ENCODE data around the gene CSN3.
"Not testable (repeated sequence)": the region's sequence is repeated elsewhere in the genome, so short reads cannot be mapped to it uniquely, and the experiment has no call there.

The CSN3 gene, protein sequence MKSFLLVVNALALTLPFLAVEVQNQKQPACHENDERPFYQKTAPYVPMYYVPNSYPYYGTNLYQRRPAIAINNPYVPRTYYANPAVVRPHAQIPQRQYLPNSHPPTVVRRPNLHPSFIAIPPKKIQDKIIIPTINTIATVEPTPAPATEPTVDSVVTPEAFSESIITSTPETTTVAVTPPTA

DNA sequence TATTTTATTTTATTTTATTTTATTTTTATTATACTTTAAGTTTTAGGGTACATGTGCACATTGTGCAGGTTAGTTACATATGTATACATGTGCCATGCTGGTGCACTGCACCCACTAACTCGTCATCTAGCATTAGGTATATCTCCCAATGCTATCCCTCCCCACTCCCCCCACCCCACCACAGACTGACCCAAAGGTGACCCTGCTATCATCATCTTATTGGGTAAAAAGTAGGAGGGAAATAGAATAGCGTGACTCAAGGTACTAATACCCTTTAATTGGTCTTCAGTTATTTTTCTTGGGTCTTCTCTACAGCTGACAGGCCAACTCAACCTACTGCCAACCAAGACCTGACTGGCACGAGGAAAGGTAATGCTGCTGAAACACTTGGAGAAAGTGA, at the start of gene CSN3:
Gene CSN3 (plus strand): TSS at position 301 of the 400 bp plus-strand sequence. CDS start 2,223 bp downstream, outside the sequence.
- not testable (repeated sequence) for DNase-seq (ENCODE audit: low read depth)

DNA sequence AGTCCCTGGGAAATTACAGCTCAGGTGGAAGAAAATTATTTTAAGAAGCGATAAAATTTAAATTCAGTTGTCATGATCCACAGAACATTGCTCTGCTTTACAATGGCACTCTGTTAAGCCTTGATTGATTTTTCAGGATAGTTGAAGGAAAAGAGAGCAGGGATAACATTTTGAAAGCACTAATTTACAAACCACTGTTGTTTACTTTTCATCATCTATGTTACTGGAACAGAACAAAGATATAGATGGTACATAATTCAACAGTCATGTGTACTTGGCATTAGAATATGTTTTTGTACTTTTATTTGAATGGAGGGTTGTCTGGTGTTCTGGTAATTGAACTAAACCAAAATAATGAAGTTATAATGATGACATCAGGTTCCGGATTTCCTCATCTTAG, 49.5 kb upstream of the CSN3 start:
- DNase-seq (ENCODE audit: low read depth), result no peak

DNA sequence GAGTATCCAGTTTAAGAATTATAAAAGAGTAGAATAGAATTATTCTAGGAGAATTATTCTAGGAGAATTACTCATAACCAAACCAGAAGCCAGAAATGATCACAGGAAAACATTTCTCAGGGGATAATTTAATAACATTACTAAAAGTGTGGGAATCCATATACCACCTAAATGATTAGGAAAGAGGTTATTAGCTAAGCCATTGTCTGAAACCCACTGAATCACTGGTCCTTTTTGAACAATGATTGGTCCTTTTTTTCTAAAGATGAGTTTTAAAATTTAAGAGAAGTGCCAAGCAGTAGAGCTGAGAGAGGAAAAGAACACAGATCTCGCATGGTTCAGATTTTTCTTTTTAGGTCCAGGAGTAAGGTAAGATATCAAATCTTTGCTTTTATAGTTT, 47.0 kb upstream of the CSN3 start, which contains the start of gene ODAM:
Gene ODAM (plus strand): TSS at position 301 of the 400 bp plus-strand sequence. CDS start 819 bp downstream, outside the sequence.
- DNase-seq (ENCODE audit: low read depth), result no peak

DNA sequence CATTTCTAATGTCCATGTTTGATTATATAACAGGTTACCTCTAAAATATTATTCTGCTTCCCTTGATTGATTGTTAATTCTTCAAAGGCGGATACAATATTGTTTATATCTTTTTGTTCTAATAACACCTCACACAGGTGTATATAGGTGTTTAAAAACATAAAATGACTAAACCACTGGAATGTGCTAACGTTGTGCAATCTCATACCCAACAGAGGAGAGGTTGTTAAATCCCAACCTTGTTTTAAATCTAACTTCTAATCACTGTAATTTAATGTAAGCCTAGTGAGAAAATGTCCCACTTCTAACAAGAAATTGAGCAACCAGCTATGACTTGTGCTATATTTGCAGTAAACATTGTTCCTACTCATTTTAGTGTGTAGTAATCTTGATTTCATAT, 45.5 kb upstream of the CSN3 start:
- DNase-seq (ENCODE audit: low read depth), result no peak

DNA sequence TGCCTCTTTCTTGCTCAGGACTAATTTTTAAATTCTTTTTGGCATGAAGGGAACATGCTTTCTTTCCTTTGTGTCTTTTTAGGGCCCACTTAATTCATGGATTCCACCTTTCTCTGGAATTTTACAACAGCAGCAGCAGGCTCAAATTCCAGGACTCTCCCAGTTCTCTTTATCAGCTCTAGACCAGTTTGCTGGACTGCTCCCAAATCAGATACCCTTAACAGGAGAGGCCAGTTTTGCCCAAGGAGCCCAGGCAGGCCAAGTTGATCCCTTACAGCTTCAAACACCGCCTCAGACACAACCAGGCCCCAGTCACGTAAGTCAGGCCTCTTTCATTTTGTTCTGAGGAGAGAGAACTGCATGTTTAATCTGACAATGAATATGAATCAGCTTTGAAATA, 44.6 kb upstream of the CSN3 start:
- no peak for DNase-seq (ENCODE audit: low read depth)

DNA sequence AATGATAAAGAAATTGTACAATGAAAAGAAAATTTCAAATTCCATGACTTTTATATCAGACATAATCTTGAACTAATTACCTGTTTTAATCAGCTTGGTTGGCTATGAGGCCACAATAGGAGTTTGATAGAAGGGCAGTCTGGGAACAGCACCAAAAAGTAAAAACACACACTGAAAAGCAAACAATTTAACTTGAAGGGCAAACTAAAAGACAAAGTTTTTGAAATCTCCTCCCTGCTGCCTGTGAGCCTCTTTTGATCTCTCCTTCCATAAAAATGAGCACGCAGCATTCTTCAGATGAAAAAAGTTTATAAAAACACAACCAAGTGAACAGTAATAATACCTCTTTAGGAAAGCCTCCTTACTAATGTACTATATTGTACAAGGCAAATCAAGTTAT, 38.8 kb upstream of the CSN3 start:
- DNase-seq (ENCODE audit: low read depth), result no peak

DNA sequence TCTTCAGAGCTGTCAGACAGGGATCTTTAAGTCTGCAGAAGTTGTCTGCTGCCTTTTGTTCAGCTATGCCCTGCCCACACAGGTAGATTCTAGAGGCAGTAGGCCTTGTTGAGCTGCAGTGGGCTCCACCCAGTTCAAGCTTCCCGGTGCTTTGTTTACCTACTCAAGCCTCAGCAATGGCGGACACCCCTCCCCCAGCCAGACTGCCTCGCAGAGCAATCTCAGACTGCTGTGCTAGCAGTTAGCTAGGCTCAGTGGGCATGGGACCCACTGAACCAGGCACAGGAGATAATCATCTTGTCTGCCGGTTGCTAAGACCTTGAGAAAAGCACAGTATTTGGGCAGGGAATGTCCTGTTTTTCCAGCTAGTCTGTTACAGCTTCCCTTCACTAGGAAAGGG, 29.6 kb upstream of the CSN3 start:
- DNase-seq (ENCODE audit: low read depth), result not testable (repeated sequence)

DNA sequence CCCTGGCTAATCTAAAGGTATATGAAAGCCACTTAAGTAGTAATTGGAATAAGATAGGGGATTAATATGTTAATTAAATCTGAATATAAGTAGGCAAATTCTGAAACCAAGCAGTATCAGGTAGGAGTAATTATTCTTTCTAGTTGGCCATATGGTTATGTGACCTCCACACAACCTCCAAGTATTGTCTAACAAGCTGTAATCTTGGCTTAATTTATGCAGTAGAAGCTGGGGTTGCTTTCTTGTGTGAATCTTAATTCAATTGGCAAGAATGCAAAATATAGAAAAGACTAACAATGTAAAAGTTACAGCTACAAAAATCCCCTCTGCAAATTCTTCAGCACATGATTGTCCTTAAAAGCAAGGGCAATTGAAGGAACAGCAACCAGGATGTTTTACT, 26.3 kb upstream of the CSN3 start:
- not testable (repeated sequence) for DNase-seq (ENCODE audit: low read depth)

DNA sequence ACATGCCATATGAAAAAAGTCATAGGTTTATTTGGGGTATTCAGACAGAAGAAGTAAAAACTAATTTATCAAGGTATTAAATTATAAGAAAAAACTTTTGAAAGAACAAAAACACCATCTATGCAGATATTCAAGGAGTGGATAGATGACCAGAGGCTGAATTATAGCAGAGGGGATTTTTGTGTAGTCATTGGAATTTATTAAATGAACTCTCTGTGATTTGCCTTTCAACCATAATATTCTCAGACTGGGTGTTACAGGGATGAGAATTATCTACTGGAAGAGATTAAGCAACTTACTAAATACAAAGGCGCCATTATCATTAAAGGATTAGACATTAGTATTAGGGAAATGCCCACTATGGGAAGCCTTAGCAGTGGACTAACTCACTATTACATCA, 25.8 kb upstream of the CSN3 start:
- not testable (repeated sequence) for DNase-seq (ENCODE audit: low read depth)

DNA sequence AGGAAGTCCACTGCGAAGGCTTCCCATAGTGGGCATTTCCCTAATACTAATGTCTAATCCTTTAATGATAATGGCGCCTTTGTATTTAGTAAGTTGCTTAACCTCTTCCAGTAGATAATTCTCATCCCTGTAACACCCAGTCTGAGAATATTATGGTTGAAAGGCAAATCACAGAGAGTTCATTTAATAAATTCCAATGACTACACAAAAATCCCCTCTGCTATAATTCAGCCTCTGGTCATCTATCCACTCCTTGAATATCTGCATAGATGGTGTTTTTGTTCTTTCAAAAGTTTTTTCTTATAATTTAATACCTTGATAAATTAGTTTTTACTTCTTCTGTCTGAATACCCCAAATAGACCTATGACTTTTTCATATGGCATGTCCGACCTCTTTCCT, 21.0 kb upstream of the CSN3 start:
- not testable (repeated sequence) for DNase-seq (ENCODE audit: low read depth)

DNA sequence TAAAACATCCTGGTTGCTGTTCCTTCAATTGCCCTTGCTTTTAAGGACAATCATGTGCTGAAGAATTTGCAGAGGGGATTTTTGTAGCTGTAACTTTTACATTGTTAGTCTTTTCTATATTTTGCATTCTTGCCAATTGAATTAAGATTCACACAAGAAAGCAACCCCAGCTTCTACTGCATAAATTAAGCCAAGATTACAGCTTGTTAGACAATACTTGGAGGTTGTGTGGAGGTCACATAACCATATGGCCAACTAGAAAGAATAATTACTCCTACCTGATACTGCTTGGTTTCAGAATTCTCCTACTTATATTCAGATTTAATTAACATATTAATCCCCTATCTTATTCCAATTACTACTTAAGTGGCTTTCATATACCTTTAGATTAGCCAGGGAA, 20.6 kb upstream of the CSN3 start:
- not testable (repeated sequence) for DNase-seq (ENCODE audit: low read depth)

DNA sequence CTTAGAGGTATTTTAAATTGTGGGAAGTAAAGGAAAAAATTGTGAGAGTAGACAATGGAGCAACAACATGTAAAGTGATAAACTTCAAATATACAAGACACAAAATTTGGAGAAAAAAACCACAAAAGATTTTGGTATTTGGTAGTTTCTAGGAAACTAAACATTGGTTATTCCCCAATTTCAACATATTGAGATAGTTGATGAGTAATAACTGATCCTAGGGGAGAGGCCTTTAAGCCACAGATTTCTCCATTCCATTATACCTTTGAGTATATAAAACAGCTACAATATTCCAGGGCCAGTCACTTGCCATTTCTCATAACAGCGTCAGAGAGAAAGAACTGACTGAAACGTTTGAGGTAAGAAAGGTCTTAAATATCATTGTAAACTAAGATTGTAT, 16.6 kb upstream of the CSN3 start, which contains the start of gene FDCSP:
Gene FDCSP (plus strand): TSS at position 301 of the 400 bp plus-strand sequence. CDS start 5,071 bp downstream, outside the sequence.
- no peak for DNase-seq (ENCODE audit: low read depth)

DNA sequence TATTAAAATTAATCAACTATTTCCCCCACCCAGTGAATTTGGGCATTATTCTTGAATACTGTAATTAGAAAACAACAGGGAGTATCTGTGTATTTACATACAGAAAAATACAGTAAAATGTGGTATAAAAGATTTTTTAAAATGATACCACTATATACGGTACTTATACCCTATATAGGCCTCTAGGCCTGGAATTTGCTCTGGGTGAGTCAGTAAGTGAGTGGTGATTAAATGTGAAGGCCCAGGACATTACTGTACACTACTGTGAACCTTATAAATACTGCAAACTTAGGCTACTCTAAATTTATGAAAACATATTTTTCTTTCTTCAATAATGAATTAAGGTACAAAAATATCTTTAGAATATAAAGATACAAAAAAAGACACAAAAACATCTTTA, 6.3 kb upstream of the CSN3 start:
- DNase-seq (ENCODE audit: low read depth), result no peak

DNA sequence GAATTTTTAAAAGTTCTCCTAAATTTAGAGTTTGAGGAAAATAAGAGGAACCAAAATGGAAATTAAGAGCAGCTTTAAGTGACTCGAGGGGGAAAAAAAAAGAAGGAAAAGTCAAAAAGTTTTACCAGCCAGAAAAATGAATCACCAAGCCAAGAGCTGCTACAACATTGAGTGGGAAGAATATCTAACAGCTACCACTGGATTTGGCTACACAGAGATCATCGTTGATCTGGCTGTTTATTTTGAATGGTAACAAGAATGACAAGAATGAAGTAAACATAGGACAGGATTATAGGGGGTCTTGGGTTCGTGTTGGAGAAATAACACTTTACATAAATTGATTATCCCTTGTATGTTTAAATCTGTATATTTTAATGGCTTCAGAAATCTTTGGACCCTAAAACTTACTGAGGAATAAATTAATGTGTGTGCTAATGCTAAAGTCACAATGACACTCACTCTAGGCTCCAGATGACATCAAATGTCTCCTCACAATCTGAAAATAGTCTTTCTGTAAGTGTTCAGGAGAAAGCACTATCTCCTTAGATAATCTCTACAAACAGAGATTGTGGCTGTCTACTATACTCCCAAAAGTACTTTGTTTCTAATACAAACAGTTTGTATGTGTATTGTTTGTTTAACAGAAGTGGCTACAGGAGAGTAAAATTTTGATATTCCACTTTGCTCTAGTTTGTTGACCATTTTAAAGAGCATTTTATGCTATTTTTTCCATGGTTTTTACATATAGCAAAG, 3.1 kb upstream of the CSN3 start:
- no peak for DNase-seq (ENCODE audit: low read depth)

DNA sequence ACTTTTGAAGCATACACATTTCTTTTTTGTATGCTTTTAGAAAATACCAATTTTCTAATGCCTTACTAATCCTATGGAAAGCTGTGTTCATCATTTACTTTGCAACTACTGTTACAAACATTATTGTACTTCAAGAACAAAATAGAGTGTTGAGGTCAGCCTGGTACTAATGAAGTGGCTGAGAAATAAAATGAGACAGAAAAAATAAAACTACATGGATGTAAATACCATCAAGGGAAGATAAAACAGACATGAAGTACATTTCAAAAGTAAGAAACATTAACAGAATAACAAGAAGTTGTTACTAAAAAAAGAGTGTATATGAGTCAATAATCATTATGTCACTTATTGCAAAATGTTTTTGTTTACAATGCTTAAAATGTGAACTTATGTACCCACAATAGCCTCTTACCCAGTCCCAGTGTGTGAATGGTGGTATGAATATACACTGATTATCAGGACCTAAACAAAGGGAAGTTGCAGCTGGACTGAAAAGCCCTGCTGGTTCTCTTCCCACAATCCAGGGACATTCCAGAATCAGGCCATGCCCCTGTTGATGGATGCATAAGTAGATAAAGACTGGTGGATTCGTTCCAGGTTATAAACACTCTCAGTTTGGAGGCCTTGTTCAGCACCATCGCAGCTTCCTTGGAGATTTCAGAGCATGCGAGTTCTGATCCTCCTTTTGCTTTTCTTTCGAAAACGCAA, 2.4 kb upstream of the CSN3 start:
- DNase-seq (ENCODE audit: low read depth), result no peak

DNA sequence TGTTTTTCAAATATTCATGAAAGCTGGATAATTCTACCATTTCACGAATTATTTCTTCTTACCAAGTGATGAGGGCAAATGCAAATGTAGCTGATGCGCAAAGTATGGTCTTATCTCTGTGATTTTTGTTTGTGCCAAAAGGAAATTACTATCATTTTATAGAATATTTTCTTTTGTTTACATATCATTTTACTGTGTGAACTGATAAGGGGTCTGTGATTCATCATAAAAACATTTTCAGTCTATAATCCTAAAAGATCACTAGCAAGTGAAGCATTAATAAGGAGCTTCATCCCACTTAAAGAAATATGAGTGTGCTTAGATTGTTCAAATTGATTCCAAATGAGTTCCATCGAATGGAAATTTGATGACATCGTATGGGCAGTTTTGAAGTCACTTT, 694 bp downstream of the CSN3 start:
- DNase-seq (ENCODE audit: low read depth), result no peak

DNA sequence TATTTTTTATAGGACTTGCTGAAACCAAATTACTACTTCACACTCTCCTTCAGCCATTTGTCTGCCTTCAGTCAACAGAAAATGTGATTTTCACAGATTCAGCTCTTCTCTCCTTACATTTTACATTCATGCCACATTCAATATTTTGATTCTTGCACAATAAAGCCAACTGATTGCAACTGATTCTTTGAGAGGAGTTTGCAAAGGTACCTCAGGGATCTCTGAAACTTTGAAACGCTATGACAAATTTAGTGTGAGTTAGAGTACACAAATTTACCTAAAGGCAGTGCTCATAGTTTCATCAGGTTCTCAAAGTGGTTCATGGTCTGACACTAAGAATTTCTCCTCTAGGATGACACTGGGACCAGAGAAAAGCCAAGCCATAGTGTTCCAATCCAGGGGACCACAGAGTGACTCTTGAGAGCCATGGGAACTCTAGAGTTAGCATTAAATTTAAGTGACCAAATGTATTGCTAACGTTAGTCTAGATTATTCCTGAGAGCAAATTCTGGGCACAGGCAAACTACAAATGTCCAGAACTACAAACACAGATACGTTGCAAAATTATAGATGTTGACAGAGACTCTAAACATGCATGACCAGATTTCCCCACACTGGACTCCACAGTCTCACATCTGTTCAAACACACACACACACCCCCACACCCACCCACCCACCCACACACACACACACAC, 9.0 kb downstream of the CSN3 start:
- no peak for DNase-seq (ENCODE audit: low read depth)

DNA sequence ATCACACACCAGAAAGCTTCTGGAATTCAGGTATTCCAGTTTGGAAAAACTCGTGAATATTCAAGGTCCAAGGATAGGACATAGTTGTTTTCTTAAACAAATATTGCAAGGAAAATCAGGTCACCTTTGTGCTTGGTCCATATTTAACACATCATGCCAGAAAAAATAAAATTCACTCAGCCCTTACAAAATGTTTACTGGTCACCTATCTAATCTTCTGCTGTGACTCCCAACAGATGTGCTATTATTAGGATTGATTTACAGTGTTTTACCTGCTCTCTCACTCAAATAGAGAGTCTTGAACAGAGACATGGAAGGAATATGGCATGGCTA, 9.5 kb downstream of the CSN3 start:
- DNase-seq (ENCODE audit: low read depth), result no peak

DNA sequence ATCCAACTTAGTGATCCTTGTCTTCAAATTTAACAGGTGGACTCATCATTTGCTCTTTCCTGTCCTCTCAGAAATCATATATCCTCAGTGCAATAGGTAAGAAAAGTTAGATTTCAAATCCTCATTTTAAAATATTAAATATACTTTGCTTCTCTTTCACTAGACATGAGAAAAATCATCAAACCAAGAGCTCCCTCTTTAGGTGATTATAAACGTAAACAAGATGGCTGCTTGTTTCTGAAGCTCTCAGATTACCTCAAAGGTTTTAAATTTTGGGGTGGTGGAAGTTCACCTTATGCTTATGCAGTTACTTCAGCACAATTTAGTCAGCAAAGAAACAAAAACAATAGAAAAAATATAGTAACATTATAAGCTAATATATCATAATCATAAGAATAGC, 27.3 kb downstream of the CSN3 start:
- no peak for DNase-seq (ENCODE audit: low read depth)

DNA sequence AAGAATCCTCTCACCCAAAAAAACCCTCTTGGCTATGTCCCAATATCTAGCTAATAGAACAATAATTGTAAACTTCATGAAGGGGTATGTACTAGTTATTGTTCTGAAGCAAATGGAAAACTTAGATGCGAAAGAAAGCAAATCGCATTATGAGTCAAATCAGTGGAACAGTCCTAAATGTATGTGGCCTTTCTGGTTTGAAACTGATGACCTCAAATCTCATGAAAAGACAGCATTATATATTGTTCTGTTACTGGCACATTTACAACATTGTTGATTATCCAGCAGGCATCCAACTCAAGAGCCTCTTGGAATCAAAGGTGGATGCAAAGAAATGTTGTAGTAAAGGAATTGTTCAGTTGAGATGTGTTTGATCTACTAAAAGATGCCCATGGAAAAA, 34.7 kb downstream of the CSN3 start:
- no peak for DNase-seq (ENCODE audit: low read depth)

DNA sequence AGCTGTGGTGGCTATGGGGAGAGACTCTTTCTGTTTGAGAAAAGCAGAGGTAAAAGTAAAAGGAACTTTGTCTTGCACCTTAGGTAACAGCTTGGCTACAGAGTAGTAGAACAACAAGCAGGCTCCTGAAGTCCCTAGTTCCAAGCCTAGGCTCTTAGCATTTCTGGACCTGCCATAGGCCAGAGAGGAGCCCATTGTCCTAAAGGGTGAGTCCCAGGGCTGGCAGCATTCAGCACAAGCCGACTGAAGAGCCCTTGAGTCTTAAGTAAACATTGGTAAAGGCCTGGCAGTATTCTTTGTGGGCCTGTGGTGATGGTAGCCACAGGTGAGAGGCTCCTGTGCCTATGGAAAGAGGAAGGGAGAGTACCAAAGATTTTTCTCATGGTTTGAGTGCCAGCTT, 38.2 kb downstream of the CSN3 start:
- no peak for DNase-seq (ENCODE audit: low read depth)

DNA sequence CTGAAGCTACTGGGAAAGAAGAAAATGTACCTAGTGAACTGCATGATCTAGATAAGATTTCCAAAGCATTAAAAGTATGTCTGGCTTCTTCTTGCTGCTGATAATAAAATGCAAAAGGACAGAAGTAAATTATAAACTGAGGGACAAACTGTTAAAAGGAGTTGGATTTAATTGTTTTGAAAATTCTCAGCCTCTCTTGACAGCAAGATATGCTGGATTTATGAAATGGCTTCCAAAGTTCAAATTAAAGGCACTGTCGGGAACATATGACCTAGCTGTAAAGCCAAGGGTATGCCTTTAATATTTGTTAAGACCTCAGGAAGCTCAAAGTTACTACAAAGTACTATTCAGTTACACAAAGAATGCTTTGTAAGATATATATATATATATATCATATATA, 46.3 kb downstream of the CSN3 start:
- no peak for DNase-seq (ENCODE audit: low read depth)

DNA sequence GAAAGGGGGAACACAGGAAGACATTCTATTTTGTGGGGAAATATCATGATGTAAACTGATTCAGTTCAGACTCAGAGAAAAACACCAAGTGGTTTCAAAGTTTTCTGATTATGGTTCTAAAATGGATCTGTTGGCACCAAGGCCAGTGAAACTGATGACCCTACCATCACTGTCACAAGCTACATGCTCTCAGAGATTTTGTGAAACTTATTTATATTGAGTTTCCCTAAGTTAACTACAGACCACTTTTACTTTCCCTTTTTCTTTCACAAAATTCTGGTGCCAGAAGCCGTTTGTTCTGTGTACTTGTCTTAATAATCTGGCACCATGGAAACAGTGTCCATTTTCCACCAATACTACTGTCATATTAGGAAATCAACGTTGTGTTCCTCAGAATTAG, 48.9 kb downstream of the CSN3 start:
- DNase-seq (ENCODE audit: low read depth), result no peak

Measured in stimulated activated CD8-positive, alpha-beta memory T cell treated with anti-CD3 and anti-CD28 coated beads, Interleukin-15, amount 100 ng/mL, for 24 hours (primary cell).